ENCODE measurements around the gene CAPZA1.
"Not testable (repeated sequence)": the region's sequence is repeated elsewhere in the genome, so short reads cannot be mapped to it uniquely, and the experiment has no call there.

Gene CAPZA1

GRCh38 chr1:112626887-112627286, 7.3 kb downstream of the CAPZA1 start:
- no peak for DNase-seq (ENCODE audit: low read depth in 3 of 3, low spot score in 1 of 3)

GRCh38 chr1:112628516-112628915, 8.9 kb downstream of the CAPZA1 start:
- DNase-seq (ENCODE audit: low read depth in 3 of 3, low spot score in 1 of 3): no peak

GRCh38 chr1:112629256-112629655, 9.6 kb downstream of the CAPZA1 start:
- no peak for DNase-seq (ENCODE audit: low read depth in 3 of 3, low spot score in 1 of 3)

GRCh38 chr1:112633628-112634027, 14.0 kb downstream of the CAPZA1 start:
- DNase-seq (ENCODE audit: low read depth in 3 of 3, low spot score in 1 of 3): no peak

- no peak for DNase-seq (ENCODE audit: low read depth in 3 of 3, low spot score in 1 of 3)
Measured at GRCh38 chr1:112634367-112634766, 14.7 kb downstream of the CAPZA1 start.

GRCh38 chr1:112636056-112636455, 16.4 kb downstream of the CAPZA1 start:
- no peak for DNase-seq (ENCODE audit: low read depth in 3 of 3, low spot score in 1 of 3)

- DNase-seq (ENCODE audit: low read depth in 3 of 3, low spot score in 1 of 3): no peak
Measured at GRCh38 chr1:112636597-112637253, 17.1 kb downstream of the CAPZA1 start.

- DNase-seq (ENCODE audit: low read depth in 3 of 3, low spot score in 1 of 3): no peak
Measured at GRCh38 chr1:112637254-112638109, 17.9 kb downstream of the CAPZA1 start.

GRCh38 chr1:112638110-112638428, 18.4 kb downstream of the CAPZA1 start:
- no peak for DNase-seq (ENCODE audit: low read depth in 3 of 3, low spot score in 1 of 3)

GRCh38 chr1:112640437-112640836, 20.8 kb downstream of the CAPZA1 start:
- not testable (repeated sequence) for DNase-seq (ENCODE audit: low read depth in 3 of 3, low spot score in 1 of 3)

GRCh38 chr1:112643080-112643479, 23.4 kb downstream of the CAPZA1 start:
- DNase-seq (ENCODE audit: low read depth in 3 of 3, low spot score in 1 of 3): no peak

- DNase-seq (ENCODE audit: low read depth in 3 of 3, low spot score in 1 of 3): no peak
Measured at GRCh38 chr1:112646225-112646624, 26.6 kb downstream of the CAPZA1 start.

- DNase-seq (ENCODE audit: low read depth in 3 of 3, low spot score in 1 of 3): no peak
Measured at GRCh38 chr1:112651205-112651604, 31.6 kb downstream of the CAPZA1 start.

GRCh38 chr1:112665857-112666256, 46.2 kb downstream of the CAPZA1 start:
- no peak for DNase-seq (ENCODE audit: low read depth in 3 of 3, low spot score in 1 of 3)

GRCh38 chr1:112666946-112667345, 47.3 kb downstream of the CAPZA1 start:
- no peak for DNase-seq (ENCODE audit: low read depth in 3 of 3, low spot score in 1 of 3)

- DNase-seq (ENCODE audit: low read depth in 3 of 3, low spot score in 1 of 3): no peak
Measured at GRCh38 chr1:112672009-112672408, 52.4 kb downstream of the CAPZA1 start.

- DNase-seq (ENCODE audit: low read depth in 3 of 3, low spot score in 1 of 3): no peak
Measured at GRCh38 chr1:112672842-112673241, 53.2 kb downstream of the CAPZA1 start.

GRCh38 chr1:112673592-112674439, 54.2 kb downstream of the CAPZA1 start:
- no peak for DNase-seq (ENCODE audit: low read depth in 3 of 3, low spot score in 1 of 3)

GRCh38 chr1:112674440-112674985, 54.9 kb downstream of the CAPZA1 start, which contains the start of gene MOV10:
MOV10 (plus strand) TSS chr1:112674659; CDS start chr1:112674913, 254 bp downstream.
- DNase-seq (ENCODE audit: low read depth in 3 of 3, low spot score in 1 of 3): peak in 2 of 3 donors; percentile 16 to 20

- peak in 1 of 3 donors; percentile 28 for DNase-seq (ENCODE audit: low read depth in 3 of 3, low spot score in 1 of 3)
Measured at GRCh38 chr1:112674986-112675727, 55.5 kb downstream of the CAPZA1 start.

Data from stimulated activated CD4-positive, alpha-beta T cell treated with anti-CD3 and anti-CD28 coated beads, TNF-alpha, amount 100 ng/mL, for 1 hour (primary cell).